HG03135 (cell line): ENCODE results near the gene EIPR1.
"Not testable (repeated sequence)": the region's sequence is repeated elsewhere in the genome, so short reads cannot be mapped to it uniquely, and the experiment has no call there.

Source experiments
- ATAC-seq: cut with Tn5 transposase; IDR thresholded peaks from one replicate; pipeline ENCODE4 v1.9.1; 2021; ENCODE audit warnings: mild to moderate bottlenecking, moderate library complexity; ENCODE audit not compliant: unreplicated experiment

Gene EIPR1

DNA sequence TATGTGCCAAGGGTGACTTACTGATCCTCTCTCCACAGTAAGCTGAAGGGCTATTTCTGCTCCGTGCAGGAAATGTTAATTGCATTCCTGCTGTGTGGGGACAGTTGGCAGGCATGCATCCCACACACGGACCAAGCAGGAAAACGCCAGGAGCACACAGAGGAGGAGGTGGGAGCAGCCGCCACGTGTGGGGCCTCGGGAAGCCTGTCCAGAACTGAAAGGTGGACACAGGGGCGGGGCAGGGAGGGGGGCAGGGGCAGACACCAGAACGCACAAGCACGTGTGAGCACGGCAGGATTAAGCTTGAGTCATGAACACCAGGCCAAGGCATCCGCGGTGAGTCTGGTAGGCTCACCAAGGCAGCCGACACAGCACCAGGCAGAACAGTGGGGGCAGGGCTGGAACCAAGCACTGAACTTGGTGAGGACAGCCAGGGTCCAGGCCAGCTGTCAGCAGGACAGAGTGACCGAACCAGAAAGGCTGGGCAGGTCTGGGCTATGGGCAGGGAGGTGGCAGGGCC, 177.1 kb downstream of the EIPR1 start:
- no peak for ATAC-seq

DNA sequence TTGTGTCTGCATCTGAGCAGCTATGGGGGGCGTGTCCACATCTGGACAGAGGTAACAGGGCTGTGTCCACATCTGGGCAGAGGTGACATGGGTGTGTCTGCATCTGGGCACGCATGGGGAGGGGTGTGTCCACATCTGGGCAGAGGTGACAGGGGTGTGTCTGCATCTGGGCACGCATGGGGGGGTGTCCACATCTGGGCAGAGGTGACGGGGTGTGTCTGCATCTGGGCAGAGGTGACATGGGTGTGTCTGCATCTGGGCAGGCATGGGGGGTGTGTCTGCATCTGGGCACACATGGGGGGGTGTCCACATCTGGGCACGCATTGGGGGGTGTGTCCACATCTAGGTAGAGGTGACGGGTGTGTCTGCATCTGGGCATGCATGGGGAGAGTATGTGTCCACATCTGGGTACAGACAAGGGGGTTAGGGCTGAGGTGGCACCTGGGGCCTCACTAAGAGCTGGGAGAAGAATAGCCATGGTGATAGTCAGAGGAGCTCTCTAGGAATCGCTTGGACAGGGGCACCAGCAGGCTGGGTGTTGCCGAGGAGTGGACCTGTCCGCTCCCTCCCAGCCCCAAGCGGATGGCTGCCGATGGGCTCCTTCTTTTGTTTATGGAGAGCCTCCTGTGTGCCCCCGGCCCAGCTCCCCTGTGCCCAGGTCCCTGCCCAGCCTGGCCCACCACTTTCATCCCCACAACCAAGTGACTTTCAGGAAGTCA, 177.8 kb downstream of the EIPR1 start:
- no peak for ATAC-seq

DNA sequence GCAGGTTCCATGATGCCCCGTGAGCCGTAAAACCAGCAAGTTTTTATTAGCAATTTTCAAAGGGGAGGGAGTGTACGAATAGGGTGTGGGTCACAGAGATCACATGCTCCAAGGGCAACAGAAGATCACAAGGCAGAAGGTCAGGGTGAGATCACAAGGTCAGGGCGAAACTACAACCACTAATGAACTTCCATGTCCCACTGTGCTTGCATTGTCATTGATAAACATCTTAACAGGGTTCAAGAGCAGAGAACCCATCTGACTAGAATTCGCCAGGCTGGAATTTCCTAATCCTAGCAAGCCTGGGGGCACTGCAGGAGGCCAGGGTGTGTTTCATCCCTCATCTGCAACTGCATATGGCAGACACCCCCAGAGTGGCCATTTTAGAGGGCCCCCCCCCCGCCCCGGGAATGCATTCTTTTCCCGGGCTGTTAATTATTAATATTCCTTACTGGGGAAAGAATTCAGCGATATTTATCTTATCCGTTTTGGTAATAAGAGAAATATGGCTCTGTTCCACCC, 178.9 kb downstream of the EIPR1 start:
- ATAC-seq, result not testable (repeated sequence)

DNA sequence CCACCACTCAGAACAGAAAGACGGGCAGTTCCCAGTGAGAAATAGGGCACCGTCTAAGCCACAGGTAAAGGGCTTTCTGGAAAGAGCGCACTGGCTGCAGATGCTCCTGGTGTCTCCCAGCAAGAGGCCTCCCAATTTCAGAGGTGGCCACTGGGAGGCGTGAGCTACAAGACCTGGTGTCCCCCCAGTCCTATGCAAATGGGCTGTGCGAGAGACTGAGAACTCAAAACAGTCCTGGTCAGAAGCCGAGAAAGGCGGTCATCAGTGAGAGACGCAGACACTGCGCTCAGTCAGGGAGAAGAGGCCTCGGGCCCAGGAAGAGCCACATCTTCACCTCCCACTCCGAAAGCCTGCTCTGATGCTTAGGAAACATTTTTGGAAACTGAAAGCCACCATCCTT, 179.5 kb downstream of the EIPR1 start:
- no peak for ATAC-seq

DNA sequence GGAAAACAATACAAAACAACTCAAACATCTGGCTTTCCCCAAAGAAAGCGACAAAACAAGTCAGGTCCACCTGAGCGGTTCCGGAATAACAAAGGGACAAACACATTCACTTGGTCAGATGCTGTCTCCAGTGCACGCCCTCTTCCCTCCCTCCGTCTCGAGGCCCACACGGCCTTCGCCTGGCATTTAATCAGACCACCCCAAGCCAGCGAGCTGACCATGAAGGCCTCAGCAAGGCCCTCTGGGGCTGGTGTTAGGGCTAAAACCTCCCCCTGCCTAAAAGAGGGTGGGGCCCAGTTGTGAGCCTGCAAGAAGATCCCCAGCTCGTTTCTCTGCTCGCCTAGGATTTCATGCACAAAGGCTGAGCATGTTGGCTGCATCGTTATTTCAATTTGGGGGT, 180.3 kb downstream of the EIPR1 start:
- no peak for ATAC-seq

DNA sequence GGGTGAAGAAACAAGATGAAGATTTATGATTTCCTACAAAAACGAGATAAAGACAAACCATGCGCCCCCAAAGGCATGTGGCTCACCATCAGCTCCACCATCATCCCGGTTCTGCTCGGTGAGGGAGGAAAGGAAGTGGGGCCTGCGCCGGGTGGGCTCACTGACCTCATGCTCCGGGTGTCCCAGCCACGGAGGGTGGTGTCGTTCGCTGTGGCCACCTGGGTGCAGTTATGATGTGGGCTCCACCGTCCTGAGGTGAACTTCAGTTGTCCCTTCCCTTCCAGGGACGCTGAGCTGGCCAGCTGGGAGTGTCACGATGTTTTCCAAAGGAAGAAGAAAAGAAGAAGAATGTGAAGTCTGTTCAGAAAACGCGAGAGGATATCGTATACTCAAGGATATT, 180.9 kb downstream of the EIPR1 start:
- ATAC-seq, result no peak

DNA sequence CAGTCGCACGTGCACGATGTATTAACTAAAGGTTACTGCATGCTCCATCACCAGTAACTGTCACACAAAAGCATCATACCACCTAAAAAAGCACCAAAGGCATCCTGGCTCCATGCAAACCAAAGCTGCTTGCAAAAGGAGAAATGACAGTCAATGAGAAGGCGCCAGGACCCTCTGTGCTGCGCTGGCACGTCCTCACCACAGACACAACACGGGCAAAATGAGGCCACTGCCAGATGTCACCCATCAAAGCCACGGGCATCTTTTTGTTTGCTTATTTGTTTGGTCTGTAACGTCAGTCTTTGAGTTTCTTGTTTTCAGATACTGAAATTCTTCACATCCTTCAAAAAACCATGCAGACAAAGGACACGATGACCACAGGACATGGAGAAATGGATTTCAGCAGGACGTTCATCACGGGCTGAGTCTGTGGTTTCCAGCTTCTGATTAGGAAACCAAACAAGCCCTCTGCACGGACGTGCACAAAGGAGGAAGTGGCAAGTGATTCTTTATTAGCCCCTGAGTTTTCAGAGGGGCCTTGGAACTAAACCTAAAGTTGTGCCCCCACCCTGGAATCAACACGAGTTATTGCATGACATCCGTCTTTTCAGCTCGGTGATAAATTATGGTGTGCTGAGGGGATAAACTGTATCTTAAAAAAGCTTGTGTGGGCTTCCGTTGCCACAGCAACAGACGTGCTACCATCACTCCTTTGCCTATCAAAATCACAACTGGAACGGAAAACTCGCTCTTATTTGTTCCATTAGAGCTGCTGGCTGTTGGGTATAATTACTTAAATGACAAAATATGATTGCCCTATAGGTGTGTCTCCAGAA, 181.8 kb downstream of the EIPR1 start:
- no peak for ATAC-seq

DNA sequence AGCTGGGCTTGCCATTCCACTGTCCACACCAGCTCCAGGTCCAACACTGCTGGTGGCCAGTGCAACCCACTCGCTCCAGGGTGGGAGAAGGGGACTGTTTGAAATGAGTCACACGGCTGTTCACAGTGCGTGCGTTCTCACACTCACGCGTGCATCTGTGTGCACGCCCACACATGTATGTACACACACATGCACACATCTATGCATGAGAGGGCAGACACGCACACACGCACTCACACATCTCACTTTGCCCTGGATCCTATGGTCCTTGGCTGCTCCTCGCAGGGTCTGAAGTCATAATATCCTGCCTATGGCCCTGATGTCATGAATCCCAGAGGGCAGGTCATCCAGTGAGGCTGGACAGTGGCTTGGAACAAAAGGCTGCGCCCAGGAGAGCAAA, 182.8 kb downstream of the EIPR1 start:
- no peak for ATAC-seq

DNA sequence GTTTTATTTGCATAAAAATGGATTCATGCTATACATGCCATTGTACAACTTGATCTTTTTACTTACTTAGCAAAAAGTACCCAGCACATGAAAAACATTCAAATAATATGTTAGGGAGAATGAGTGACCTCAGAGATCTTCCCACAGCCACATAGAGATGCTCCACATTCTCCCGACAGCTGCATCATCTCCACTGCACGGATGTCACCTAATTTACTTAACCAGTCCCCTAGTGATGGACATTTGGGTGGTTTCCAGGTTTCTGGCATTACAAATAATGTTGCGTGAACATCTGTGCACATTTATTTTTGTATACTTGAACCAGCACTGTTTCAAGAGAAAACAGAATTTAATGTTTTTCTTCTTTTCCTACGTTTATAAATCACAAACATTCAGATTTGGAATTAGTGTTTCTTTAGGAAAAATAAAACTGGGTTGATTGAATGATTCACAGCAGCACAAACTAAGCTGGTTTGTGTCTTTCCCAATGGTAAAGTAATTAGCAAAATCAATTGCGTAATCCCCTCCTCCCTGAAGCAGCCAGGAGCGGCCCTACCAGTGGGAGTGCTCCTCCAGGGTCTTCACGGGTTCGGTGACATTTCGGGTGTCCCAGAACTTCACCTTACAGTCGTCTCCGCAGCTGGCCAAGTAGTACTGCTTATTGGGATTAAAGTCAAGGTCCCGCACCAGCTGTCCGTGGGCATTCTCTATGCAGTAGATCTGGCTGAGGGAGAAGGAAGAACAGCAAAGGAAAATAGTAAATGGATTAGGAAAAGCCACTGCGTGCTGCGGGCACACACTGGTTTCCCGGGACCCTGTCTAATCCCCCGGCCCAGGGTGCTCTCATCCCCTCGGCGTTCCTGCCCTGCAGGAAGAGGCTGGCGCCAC, 183.9 kb downstream of the EIPR1 start:
- no peak for ATAC-seq

DNA sequence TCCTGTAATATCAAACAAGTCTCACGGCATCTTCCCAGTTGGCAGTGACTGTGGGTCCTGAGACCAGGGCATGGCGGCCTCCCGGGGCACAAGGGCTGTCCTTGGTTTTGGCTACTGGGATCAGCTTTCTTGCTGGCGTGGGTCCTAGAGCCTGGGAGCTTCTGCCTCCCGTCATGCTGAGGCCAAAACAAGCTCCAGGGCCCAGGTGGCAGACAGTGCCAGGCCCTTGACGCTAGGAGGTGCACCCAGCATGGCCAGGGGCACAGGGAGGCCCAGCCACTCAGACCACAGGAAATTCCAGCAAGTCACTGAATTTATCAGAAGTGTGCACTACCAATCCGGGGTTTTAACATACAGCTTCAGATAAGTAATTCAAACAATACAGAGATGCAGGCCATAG, 184.7 kb downstream of the EIPR1 start:
- no peak for ATAC-seq

DNA sequence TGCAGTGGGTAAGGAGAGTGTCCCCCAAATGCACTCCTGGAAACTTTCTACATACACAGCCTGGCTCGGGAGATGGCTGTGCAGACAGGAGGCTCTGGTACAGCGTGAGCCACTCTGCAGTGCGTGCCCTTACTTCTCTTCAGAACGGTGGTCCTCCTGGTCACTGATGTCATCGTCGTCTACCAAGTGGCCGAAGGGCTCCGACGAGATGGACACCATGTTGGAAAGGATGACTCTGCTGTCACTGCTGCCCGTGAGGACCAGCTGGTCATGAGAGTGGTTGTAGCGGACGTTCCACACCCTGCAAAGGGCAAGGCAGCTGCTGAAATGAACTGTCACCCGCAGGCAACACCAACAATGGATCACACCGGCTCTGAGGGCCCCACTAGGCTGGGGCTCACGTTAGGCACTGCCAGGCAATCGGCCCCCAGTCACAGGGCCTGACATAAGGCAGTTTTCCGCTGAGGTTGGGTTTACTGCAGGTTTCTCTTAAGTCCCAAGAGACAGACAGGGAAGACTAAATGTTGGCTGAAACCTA, 185.3 kb downstream of the EIPR1 start:
- ATAC-seq, result no peak

DNA sequence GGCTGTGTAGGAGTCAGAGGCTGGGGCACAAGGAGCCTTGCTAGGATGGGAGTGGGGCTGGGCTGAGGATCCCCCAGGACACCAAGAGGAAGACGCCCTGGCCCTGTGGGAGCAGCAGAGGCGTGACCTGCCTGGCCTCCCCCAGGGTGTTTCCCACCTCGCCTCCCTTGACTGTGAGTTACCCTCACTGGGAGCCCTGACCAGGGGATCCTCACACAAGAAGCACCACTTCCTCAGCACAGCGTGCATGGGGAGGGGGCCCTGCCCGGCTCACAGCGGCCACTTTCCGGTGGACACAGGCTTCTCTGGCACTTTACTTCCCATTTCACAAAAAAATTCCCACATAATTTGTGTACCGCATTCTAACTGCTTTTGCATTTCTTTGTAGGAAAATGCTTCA, 187.7 kb downstream of the EIPR1 start:
- no peak for ATAC-seq

DNA sequence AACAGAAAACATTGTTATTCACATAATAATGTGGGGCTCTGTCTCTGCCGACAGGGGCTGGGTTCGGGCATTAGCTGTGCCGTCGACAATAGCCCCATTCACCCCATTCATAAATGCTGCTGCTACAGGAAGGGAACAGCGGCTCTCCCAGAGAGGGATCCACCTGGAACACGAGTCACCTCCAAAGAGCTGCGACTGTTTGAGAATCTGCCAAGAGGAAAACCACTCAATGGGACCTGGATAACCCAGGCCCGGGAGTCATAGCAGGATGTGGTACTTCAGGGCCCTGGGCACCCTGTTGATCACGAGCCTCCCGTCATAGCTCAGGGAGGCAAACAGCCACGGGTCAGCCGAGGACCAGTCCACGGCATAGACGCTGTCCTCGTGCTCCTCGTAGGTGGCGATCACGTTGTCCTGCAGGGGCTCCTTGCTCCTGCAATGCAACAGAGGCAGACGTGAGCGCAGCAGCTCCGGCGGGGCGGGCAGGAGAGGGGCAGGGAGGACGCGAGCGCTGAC, 188.5 kb downstream of the EIPR1 start:
- no peak for ATAC-seq

DNA sequence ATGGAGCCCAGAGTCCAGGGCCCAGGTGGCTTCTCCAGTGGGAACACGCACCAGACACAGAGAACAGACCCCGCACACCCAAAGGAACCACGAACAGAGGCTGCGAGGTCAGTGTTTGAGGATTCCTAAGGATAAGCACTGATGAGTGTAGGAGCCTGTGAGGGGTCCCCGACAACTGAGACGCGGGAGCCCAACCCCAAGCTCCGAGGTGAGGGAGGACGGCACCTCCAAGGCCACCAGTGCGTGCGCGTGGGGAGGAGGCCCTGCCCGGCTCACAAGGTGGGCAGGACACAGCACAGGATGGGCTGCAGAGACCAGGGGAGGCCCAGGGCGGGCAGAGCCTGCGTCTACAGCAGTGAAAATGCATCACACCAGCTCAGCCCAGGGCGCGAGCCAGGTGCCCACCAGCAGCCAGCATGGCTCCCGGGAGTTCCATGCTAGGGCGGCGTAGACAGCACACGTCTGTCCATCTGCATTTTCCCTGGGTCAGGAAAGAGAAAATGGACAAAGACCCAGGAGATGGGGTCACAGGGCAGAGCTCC, 189.1 kb downstream of the EIPR1 start:
- no peak for ATAC-seq

DNA sequence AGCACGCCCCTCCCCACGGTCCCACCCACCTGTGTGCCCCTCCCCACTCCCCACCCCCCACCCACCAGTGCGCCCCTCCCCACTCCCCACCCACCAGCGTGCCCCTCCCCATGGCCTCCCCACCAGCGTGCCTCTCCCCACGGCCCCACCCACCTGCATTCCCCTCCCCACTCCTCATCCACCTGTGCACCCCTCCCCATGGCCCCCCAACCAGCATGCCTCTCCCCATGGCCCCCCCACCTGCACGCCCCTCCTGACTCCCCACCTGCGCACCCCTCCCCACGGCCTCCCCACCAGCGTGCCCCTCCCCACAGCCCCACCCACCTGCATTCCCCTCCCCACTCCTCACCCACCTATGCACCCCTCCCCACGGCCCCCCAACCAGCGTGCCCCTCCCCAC, 190.2 kb downstream of the EIPR1 start:
- ATAC-seq, result no peak

DNA sequence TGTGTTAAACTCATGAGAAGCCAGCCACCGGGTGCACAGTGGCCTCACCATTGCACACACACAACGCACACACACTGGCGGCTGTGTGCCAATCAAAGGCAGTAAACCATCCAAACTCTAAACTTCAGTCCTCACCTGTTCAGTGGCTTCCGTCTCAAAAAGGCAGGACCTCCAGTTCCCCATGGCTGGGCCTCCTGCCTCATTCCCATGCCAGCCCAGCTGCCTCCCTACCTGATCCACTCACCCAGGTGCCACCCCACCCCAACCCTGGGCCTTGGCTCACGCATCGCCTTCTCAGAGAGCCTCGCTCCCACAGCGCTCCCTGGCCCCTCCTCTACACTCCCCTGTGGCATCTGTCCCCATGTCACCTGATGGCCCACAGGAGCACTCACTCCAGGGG, 190.9 kb downstream of the EIPR1 start:
- no peak for ATAC-seq

DNA sequence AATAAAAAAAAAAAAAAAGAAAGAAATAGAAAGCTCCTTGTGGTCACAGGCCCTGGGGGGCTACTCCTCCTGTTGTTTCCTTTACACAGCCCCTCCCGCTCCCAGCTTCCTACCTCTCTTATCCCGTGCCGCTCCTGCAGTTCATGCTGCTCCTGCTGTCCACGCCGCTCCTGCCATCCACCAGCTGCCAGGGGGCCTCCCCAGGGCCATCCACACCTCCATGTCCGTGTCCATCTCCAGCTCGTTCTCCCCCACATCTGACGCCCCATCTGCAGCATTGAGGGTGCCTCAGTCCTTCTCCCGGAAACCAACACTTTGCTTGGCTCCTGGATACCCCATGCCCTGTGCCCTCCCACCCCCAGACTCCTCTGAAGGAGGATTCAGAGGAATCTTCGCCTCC, 191.7 kb downstream of the EIPR1 start:
- no peak for ATAC-seq

DNA sequence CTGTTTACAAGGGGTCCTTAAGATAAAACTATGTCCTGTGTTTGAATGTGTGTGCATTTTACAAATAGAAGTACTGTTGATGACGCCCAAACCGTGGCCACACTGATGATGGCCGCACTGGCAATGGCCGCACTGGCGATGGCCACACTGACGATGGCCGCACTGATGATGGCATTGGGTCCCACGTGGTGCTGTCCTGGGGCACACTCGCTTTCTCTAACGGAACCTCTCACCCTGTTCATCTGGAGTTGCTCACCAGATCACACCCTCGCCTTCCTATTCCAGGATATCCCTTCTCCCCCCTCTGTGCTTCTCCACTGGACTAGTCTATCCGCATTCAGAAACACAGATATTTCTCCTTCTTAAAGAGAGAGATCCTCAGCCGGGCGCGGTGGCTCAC, 192.4 kb downstream of the EIPR1 start:
- ATAC-seq, result no peak

DNA sequence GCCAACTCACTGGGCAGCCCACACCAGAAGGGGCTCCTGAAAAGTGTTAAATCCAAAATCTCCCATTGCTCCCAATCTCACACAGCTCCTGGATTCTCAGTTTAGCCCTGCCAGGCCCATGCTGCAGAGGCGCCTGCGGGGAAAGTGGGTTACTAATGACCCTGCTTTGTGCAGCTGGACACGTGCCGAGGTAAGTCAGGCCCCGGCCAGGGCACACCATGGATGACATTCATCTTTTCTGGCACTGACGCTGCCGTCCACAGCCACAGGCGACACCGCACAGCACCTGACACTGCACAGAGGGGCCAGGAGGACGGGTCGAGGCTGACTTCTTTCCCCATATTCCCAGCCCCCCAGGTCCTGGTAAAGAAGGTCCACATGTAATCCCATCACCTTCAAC, 193.5 kb downstream of the EIPR1 start:
- ATAC-seq, result no peak

DNA sequence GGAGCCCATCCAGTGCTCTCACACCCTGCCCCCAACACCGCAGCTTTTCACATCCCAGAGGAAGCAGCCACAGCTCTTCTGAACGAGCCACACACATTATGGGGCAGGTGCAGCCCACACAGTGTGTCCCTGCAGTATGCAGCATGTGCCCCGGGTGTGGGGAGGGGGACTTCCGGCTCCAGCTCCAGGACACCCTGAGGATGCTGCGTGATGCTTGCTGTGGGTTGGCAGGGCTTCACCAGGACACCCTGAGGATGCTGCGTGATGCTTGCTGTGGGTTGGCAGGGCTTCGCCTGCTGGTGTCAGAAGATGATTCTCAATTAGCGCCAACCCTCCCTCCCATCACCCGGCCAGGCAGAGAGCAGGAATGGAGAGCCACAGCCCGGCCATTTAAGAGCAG, 193.9 kb downstream of the EIPR1 start:
- no peak for ATAC-seq
